Measurements from ENCODE around the gene ATP8A2. TPM values are rescaled to one million over a fixed set of nuclear protein-coding genes. Genes with fewer than 3 reads are reported as not detected.

Gene ATP8A2
- total RNA-seq, 1 donor from 2014 or later, result 1.7 TPM

DNA sequence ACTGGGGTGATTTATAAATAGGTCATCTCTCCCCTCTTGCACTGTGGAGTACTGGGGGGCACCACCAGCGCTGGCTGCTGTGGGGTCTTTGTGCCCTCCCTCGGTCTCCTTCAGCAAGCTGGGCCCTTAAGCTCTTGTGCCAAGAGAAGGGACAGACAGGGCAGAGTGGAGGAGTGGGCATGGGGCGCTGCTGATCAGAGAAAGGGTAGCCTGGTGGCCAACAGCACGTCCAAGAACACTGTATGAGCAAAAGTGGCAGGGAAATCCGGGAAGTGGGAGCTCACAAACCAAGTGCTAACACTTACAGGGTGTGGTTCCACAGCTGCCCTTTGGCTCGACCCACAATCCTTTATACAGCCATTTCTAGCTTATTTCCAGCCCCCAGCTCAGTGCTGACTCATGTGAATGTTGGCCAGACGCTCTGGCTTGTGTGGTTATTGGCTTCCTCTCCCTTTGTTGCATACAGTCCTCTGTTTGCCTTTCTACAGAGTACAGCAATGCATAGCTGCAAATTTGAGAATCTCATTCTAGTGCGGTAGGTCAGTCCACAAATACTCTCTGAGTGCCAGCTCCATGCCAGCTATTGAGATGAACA lies 381.3 kb downstream of the ATP8A2 start:
- Histone ChIP-seq H3K36me3 (no peaks in the 10 kb centered on the region), H3K4me1 (peaks cover 16% of the 10 kb centered on the region), H3K9me3 (no peaks in the 10 kb centered on the region), H3K27me3 (ENCODE audit: low read depth) (no peaks in the 10 kb centered on the region), H3K27ac (no peak overlapping the region), H3K4me3 (no peak overlapping the region)
- TF ChIP-seq, protein P1, sequence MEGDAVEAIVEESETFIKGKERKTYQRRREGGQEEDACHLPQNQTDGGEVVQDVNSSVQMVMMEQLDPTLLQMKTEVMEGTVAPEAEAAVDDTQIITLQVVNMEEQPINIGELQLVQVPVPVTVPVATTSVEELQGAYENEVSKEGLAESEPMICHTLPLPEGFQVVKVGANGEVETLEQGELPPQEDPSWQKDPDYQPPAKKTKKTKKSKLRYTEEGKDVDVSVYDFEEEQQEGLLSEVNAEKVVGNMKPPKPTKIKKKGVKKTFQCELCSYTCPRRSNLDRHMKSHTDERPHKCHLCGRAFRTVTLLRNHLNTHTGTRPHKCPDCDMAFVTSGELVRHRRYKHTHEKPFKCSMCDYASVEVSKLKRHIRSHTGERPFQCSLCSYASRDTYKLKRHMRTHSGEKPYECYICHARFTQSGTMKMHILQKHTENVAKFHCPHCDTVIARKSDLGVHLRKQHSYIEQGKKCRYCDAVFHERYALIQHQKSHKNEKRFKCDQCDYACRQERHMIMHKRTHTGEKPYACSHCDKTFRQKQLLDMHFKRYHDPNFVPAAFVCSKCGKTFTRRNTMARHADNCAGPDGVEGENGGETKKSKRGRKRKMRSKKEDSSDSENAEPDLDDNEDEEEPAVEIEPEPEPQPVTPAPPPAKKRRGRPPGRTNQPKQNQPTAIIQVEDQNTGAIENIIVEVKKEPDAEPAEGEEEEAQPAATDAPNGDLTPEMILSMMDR (IDR thresholded peaks at IDR 0.05), result no peak
- DNase-seq (no peak), ATAC-seq (peak; percentile 64 to 69)
- intact Hi-C loops (cut with DNase I), result no loop called here

DNA sequence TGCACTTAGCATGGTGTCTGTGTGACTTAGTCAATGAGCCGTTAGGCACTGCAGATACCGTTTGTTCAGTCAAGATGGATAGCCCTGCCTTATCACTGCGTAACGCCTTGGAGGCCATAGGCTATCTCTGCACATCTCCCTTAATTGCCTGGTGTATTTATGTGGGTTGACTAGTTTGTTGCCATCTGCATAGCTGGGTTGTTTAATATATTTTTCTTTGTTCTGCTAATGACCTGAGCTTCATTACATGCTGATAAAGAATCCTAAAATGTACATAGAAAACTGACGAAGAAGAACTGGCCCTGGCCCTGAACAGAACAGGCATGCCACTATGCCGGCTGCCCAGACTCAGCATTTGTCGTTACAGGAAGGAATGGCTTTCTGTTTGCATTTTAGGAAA lies 382.2 kb downstream of the ATP8A2 start:
- intact Hi-C loops (cut with DNase I), result no loop called here
- no peaks in the 10 kb centered on the region for H3K9me3 ChIP-seq
- no peak for ATAC-seq

DNA sequence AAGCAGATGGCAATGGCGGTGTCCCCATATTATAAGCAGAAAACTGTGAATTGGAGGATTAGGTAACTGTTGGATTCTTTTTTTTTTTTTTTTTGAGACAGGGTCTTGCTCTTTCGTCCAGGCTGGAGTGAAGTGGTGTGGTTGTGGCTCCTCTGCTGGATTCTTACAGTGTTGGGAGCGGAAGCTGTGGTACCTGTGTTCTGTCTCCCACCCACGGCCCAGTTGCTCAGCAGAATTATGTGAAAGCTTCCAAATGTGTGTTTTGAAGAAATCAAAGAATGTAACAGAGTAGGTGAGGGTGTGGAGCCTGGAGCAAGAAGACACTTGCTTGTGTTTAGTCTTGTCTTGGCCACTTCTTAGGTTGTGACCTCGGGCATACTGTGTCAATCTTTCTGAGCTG lies 384.5 kb downstream of the ATP8A2 start:
- peaks cover 16% of the 10 kb centered on the region for H3K4me1 ChIP-seq
- H3K4me3 ChIP-seq, result no peak overlapping the region
- H3K9me3 ChIP-seq, result no peaks in the 10 kb centered on the region
- H3K36me3 ChIP-seq, result no peaks in the 10 kb centered on the region
- no peak overlapping the region for H3K27ac ChIP-seq
- ATAC-seq (no peak), DNase-seq (no peak)
- intact Hi-C loops (cut with DNase I), result no loop called here
- no peaks in the 10 kb centered on the region for H3K27me3 ChIP-seq (ENCODE audit: low read depth)
- TF ChIP-seq, protein P1 (IDR thresholded peaks at IDR 0.05), result no peak

More for the DNA sequence above, 382.2 kb downstream of the ATP8A2 start:
- TF ChIP-seq, protein P1 (IDR thresholded peaks at IDR 0.05), result no peak
- peaks cover 16% of the 10 kb centered on the region for H3K4me1 ChIP-seq
- DNase-seq, result no peak
- no peak overlapping the region for H3K27ac ChIP-seq
- H3K27me3 ChIP-seq (ENCODE audit: low read depth), result no peaks in the 10 kb centered on the region
- H3K4me3 ChIP-seq, result no peak overlapping the region
- H3K36me3 ChIP-seq, result no peaks in the 10 kb centered on the region

DNA sequence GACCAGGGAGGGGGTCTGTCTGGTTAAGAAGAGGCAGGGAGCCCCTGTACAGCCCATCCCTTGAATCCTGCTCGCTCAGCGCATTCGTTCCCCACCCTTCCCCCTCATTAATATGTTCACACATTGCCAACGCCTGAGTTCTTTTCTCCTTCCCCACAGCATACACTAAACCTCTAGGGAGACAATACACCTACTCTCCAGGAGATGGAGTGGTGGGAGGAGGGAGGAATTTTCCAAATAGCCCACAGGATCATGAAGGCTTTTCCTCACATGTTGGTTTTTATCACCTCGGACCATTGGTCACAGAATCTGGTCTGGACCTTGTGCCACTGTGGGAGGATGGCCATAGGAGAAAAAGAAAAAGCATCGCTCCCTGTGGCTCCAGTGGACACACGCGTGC lies 385.1 kb downstream of the ATP8A2 start:
- no peak overlapping the region for H3K4me3 ChIP-seq
- H3K4me1 ChIP-seq, result peaks cover 16% of the 10 kb centered on the region
- intact Hi-C loops (cut with DNase I), result no loop called here
- no peaks in the 10 kb centered on the region for H3K9me3 ChIP-seq
- TF ChIP-seq, protein P1 (IDR thresholded peaks at IDR 0.05), result no peak
- no peak overlapping the region for H3K27ac ChIP-seq
- no peak for ATAC-seq
- H3K36me3 ChIP-seq, result no peaks in the 10 kb centered on the region
- DNase-seq, result no peak
- no peaks in the 10 kb centered on the region for H3K27me3 ChIP-seq (ENCODE audit: low read depth)

DNA sequence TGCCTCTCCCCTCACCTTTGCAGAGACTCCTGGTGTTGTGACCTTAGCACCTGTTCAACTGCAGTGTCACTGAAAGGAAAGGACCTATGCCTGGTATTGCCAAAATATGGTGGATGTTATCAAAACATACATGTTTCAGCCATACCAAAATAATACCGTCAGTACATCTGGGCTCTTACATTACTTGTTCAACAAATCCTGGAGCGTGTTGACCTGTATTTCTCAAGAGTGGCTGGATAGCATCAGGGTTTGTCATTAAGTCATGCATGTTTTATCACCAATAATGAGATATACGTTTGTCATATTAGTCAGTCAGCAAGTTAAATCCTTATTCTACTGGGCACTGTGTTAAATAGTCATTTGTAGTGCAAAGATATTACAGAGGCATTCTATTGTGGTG lies 389.3 kb downstream of the ATP8A2 start:
- Histone ChIP-seq H3K27me3 (ENCODE audit: low read depth) (no peaks in the 10 kb centered on the region), H3K9me3 (no peaks in the 10 kb centered on the region), H3K36me3 (no peaks in the 10 kb centered on the region), H3K4me1 (no peaks in the 10 kb centered on the region), H3K27ac (no peak overlapping the region), H3K4me3 (no peak overlapping the region)
- TF ChIP-seq, protein P1 (IDR thresholded peaks at IDR 0.05), result no peak
- DNase-seq (no peak), ATAC-seq (no peak)
- intact Hi-C loops (cut with DNase I), result no loop called here

Data from lower lobe of right lung (tissue), 2 donors.